CD4-positive, alpha-beta T cell treated with Interleukin-10 for 1 hour (primary cell): Measurements from ENCODE around the gene ALDH5A1.

Source experiments
- DNase-seq: peaks from one replicate; pipeline ENCODE4 v3.0.0-alpha.2; 2020

ALDH5A1 gene

DNA sequence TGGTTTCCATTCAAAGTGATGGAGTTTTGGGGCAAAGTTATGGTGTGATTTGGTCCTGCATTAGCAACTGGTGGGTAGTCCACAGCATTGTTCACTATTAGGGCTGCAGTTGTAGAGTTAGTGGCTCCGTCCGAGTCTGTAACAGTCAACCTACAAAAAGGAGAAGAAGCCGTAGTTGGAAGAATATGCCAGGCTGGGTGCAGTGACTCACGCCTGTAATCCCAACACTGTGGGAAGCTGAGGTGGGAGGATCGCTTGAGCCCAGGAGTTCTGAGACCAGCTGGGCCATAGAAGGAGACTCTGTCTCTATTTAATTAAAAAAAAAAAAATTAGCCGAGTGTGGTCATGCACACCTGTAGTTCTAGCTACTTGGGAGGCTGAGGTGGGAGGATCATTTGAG, 81.7 kb downstream of the ALDH5A1 start:
- no peak for DNase-seq

GRCh38 chr6:24581084-24581669, 86.4 kb downstream of the ALDH5A1 start:
- DNase-seq: peak; percentile 78

GRCh38 chr6:24583463-24584381, 89.0 kb downstream of the ALDH5A1 start:
- DNase-seq: peak; percentile 75

DNA sequence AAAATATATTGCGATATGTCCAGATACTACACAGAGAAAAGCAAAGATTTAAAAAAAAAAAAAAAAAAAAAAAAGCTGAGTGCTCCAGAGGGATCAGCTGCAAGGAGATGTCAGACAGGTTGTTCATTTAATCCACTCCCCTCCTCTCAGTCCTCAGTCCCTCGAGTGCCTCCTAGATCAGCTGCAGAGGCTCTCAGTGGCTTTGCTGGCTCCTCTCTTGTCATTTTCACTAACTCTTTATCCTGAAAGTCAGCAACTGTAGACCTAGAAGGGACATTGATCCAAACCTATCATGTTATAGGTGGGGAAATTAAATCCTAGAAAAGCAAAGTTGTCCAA, 89.6 kb downstream of the ALDH5A1 start:
- no peak for DNase-seq
